Neural cell (in vitro differentiated cells): ENCODE results near the gene CYB5A.

ENCODE experiments used
- EZH2 ChIP-seq: fragments of 200-600, 300-800 bp; shearing (Covaris generic), sonication (generic); IDR thresholded peaks from 2 replicates; pipeline ENCODE4 v1.6.1; 2014; ENCODE audit warnings: antibody characterized with exemption, low read length, borderline replicate concordance, mild to moderate bottlenecking; ENCODE audit not compliant: insufficient read depth, poor library complexity, severe bottlenecking
- TF ChIP-seq, protein P1 (sequence below): fragments of 450-650 bp; IDR thresholded peaks from 2 replicates; pipeline ENCODE4 v1.5.1; 2014; ENCODE audit warnings: antibody characterized with exemption, mild to moderate bottlenecking, moderate library complexity; ENCODE audit not compliant: poor library complexity, severe bottlenecking

DNA sequence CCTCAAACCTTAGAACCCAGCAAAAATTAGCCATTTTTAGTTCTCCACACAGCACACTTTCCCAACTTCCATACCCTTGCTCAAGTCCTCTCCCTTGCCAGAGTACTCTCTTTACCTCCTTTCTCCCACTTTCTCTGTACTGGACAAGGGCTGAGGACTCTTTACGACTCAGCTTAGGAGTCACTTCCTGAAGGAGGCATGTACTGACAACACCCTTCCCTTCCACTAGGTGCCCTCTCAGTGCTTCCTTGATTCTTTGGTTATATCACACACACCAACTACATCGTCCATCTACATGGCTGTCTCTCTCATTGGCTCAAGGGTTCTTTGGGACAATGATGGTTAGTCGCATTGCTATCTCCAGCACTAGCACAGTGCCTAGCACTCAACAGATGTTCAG, 18.6 kb upstream of the CYB5A start:
- no peak for TF ChIP-seq EZH2
- TF ChIP-seq, protein P1, sequence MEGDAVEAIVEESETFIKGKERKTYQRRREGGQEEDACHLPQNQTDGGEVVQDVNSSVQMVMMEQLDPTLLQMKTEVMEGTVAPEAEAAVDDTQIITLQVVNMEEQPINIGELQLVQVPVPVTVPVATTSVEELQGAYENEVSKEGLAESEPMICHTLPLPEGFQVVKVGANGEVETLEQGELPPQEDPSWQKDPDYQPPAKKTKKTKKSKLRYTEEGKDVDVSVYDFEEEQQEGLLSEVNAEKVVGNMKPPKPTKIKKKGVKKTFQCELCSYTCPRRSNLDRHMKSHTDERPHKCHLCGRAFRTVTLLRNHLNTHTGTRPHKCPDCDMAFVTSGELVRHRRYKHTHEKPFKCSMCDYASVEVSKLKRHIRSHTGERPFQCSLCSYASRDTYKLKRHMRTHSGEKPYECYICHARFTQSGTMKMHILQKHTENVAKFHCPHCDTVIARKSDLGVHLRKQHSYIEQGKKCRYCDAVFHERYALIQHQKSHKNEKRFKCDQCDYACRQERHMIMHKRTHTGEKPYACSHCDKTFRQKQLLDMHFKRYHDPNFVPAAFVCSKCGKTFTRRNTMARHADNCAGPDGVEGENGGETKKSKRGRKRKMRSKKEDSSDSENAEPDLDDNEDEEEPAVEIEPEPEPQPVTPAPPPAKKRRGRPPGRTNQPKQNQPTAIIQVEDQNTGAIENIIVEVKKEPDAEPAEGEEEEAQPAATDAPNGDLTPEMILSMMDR, result no peak
